ENCODE measurements around the gene PRKCG. TPM values are rescaled to one million over a fixed set of nuclear protein-coding genes. Genes with fewer than 3 reads are reported as not detected.

The PRKCG gene
- total RNA-seq, 1 donor from 2014 or later = not detected

GRCh38 chr19:53871454-53871853 lies 10.5 kb upstream of the PRKCG start:
- peaks cover 10 to 17% (median 10%) of the 10 kb centered on the region in 3 donors for H3K36me3 ChIP-seq (ENCODE audit: control insufficient read depth in 3 of 3, insufficient read depth in 3 of 3, low read length in 3 of 3)
- no peaks in the 10 kb centered on the region for H3K9me3 ChIP-seq (ENCODE audit: control insufficient read depth in 3 of 3, low read length in 3 of 3)
- peak overlapping the region in 1 of 3 donors; percentile 23 for H3K4me3 ChIP-seq (ENCODE audit: low read length in 3 of 3)
- peaks cover 0 to 17% (median 4%) of the 10 kb centered on the region in 3 donors for H3K27me3 ChIP-seq (ENCODE audit: control insufficient read depth in 3 of 3, insufficient read depth in 3 of 3, low read length in 3 of 3)
- H3K4me1 ChIP-seq (ENCODE audit: control insufficient read depth in 3 of 3, insufficient read depth in 3 of 3, low read length in 3 of 3) = peaks cover 13 to 19% (median 14%) of the 10 kb centered on the region in 3 donors
- H3K9ac ChIP-seq (ENCODE audit: low read depth in 1 of 3, low read length in 3 of 3) = no peak overlapping the region
- H3K27ac ChIP-seq (ENCODE audit: low read depth, low read length) = no peak overlapping the region

GRCh38 chr19:53872762-53873161 lies 9.2 kb upstream of the PRKCG start:
- no peak overlapping the region for H3K4me3 ChIP-seq (ENCODE audit: low read length in 3 of 3)
- H3K9me3 ChIP-seq (ENCODE audit: control insufficient read depth in 3 of 3, low read length in 3 of 3) = no peaks in the 10 kb centered on the region
- H3K4me1 ChIP-seq (ENCODE audit: control insufficient read depth in 3 of 3, insufficient read depth in 3 of 3, low read length in 3 of 3) = peaks cover 14 to 15% (median 15%) of the 10 kb centered on the region in 3 donors
- H3K27ac ChIP-seq (ENCODE audit: low read depth, low read length) = no peak overlapping the region
- no peak overlapping the region for H3K9ac ChIP-seq (ENCODE audit: low read depth in 1 of 3, low read length in 3 of 3)
- peaks cover 0 to 17% (median 0%) of the 10 kb centered on the region in 3 donors for H3K27me3 ChIP-seq (ENCODE audit: control insufficient read depth in 3 of 3, insufficient read depth in 3 of 3, low read length in 3 of 3)
- H3K36me3 ChIP-seq (ENCODE audit: control insufficient read depth in 3 of 3, insufficient read depth in 3 of 3, low read length in 3 of 3) = peaks cover 10 to 17% (median 10%) of the 10 kb centered on the region in 3 donors

- peaks cover 10 to 17% (median 10%) of the 10 kb centered on the region in 3 donors for H3K36me3 ChIP-seq (ENCODE audit: control insufficient read depth in 3 of 3, insufficient read depth in 3 of 3, low read length in 3 of 3)
- no peak overlapping the region for H3K9ac ChIP-seq (ENCODE audit: low read depth in 1 of 3, low read length in 3 of 3)
- peaks cover 0 to 9% (median 4%) of the 10 kb centered on the region in 3 donors for H3K27me3 ChIP-seq (ENCODE audit: control insufficient read depth in 3 of 3, insufficient read depth in 3 of 3, low read length in 3 of 3)
- H3K9me3 ChIP-seq (ENCODE audit: control insufficient read depth in 3 of 3, low read length in 3 of 3) = no peaks in the 10 kb centered on the region
- H3K4me1 ChIP-seq (ENCODE audit: control insufficient read depth in 3 of 3, insufficient read depth in 3 of 3, low read length in 3 of 3) = peaks cover 15 to 19% (median 18%) of the 10 kb centered on the region in 3 donors
- no peak overlapping the region for H3K27ac ChIP-seq (ENCODE audit: low read depth, low read length)
- H3K4me3 ChIP-seq (ENCODE audit: low read length in 3 of 3) = no peak overlapping the region
These were observed 8.0 kb upstream of the PRKCG start for GRCh38 chr19:53873773-53874605.

- Histone ChIP-seq H3K9ac (ENCODE audit: low read depth in 1 of 3, low read length in 3 of 3) (no peak overlapping the region), H3K9me3 (ENCODE audit: control insufficient read depth in 3 of 3, low read length in 3 of 3) (no peaks in the 10 kb centered on the region), H3K27me3 (ENCODE audit: control insufficient read depth in 3 of 3, insufficient read depth in 3 of 3, low read length in 3 of 3) (peaks cover 0 to 9% (median 6%) of the 10 kb centered on the region in 3 donors), H3K36me3 (ENCODE audit: control insufficient read depth in 3 of 3, insufficient read depth in 3 of 3, low read length in 3 of 3) (peaks cover 10 to 17% (median 10%) of the 10 kb centered on the region in 3 donors), H3K4me1 (ENCODE audit: control insufficient read depth in 3 of 3, insufficient read depth in 3 of 3, low read length in 3 of 3) (peaks cover 15 to 23% (median 22%) of the 10 kb centered on the region in 3 donors), H3K4me3 (ENCODE audit: low read length in 3 of 3) (no peak overlapping the region), H3K27ac (ENCODE audit: low read depth, low read length) (no peak overlapping the region)
These were observed 7.4 kb upstream of the PRKCG start for GRCh38 chr19:53874606-53874990.

DNA sequence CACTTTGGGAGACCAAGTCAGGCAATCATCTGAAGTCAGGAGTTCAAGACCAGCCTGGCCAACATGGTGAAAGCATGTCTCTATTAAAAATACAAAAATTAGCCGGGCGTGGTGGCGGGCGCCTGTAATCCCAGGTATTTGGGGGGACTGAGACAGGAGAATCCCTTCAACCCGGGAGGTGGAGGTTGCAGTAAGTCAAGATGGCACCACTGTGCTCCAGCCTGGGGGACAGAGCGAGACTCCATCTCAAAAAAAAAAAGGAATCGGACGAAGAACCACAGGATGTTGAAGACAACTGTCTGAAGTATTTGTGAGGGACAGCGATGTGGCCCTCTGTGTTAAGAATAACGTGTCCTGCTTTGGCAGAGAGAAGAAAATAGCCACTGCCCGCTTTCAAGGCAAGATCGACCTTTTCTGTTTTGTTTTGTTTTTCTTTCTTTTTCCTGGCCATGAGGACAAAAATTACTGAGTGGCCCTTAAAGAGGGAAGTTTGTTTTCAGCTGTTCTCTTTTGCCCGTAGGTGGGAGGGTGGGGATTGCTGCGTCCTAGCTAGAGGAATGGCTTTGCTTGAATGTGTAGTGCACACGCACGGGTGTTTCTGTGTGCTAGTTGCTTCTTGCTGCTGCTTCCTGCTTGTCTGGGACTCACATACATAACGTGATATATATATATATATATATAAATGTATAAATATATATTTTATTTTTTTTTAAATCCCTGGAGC lies 6.2 kb upstream of the PRKCG start:
- H3K9me3 ChIP-seq (ENCODE audit: control insufficient read depth in 3 of 3, low read length in 3 of 3) = no peaks in the 10 kb centered on the region
- peaks cover 4 to 12% (median 9%) of the 10 kb centered on the region in 3 donors for H3K27me3 ChIP-seq (ENCODE audit: control insufficient read depth in 3 of 3, insufficient read depth in 3 of 3, low read length in 3 of 3)
- H3K4me3 ChIP-seq (ENCODE audit: low read length in 3 of 3) = no peak overlapping the region
- peaks cover 11 to 24% (median 20%) of the 10 kb centered on the region in 3 donors for H3K4me1 ChIP-seq (ENCODE audit: control insufficient read depth in 3 of 3, insufficient read depth in 3 of 3, low read length in 3 of 3)
- no peak overlapping the region for H3K9ac ChIP-seq (ENCODE audit: low read depth in 1 of 3, low read length in 3 of 3)
- H3K36me3 ChIP-seq (ENCODE audit: control insufficient read depth in 3 of 3, insufficient read depth in 3 of 3, low read length in 3 of 3) = peaks cover 10 to 14% (median 10%) of the 10 kb centered on the region in 3 donors
- no peak overlapping the region for H3K27ac ChIP-seq (ENCODE audit: low read depth, low read length)

GRCh38 chr19:53876651-53877224 lies 5.3 kb upstream of the PRKCG start:
- Histone ChIP-seq H3K27me3 (ENCODE audit: control insufficient read depth in 3 of 3, insufficient read depth in 3 of 3, low read length in 3 of 3) (peaks cover 8 to 21% (median 16%) of the 10 kb centered on the region in 3 donors), H3K9ac (ENCODE audit: low read depth in 1 of 3, low read length in 3 of 3) (no peak overlapping the region), H3K27ac (ENCODE audit: low read depth, low read length) (no peak overlapping the region), H3K4me3 (ENCODE audit: low read length in 3 of 3) (no peak overlapping the region), H3K9me3 (ENCODE audit: control insufficient read depth in 3 of 3, low read length in 3 of 3) (no peaks in the 10 kb centered on the region), H3K4me1 (ENCODE audit: control insufficient read depth in 3 of 3, insufficient read depth in 3 of 3, low read length in 3 of 3) (peaks cover 13 to 23% (median 20%) of the 10 kb centered on the region in 3 donors), H3K36me3 (ENCODE audit: control insufficient read depth in 3 of 3, insufficient read depth in 3 of 3, low read length in 3 of 3) (peaks cover 10% of the 10 kb centered on the region in 3 donors)

DNA sequence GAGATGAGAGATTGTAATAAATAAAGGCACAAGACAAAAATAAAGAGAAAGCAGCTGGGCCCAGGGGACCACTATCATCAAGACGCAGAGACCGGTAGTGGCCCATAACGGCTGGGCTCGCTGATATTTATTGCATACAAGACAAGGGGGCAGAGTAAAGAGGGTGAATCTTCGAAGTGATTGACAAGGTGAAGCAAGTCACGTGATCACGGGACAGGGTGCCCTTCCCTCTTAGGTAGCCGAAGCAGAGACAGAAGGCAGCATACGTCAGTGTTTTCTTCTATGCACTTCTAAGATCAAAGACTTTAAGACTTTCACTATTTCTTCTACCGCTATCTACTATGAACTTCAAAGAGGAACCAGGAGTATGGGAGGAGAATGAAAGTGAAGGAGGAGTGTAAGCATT lies 4.6 kb upstream of the PRKCG start:
- no peak overlapping the region for H3K9ac ChIP-seq (ENCODE audit: low read depth in 1 of 3, low read length in 3 of 3)
- peaks cover 12 to 26% (median 22%) of the 10 kb centered on the region in 3 donors for H3K27me3 ChIP-seq (ENCODE audit: control insufficient read depth in 3 of 3, insufficient read depth in 3 of 3, low read length in 3 of 3)
- H3K9me3 ChIP-seq (ENCODE audit: control insufficient read depth in 3 of 3, low read length in 3 of 3) = no peaks in the 10 kb centered on the region
- H3K4me3 ChIP-seq (ENCODE audit: low read length in 3 of 3) = no peak overlapping the region
- no peak overlapping the region for H3K27ac ChIP-seq (ENCODE audit: low read depth, low read length)
- H3K36me3 ChIP-seq (ENCODE audit: control insufficient read depth in 3 of 3, insufficient read depth in 3 of 3, low read length in 3 of 3) = peaks cover 10% of the 10 kb centered on the region in 3 donors
- peaks cover 15 to 29% (median 20%) of the 10 kb centered on the region in 3 donors for H3K4me1 ChIP-seq (ENCODE audit: control insufficient read depth in 3 of 3, insufficient read depth in 3 of 3, low read length in 3 of 3)

DNA sequence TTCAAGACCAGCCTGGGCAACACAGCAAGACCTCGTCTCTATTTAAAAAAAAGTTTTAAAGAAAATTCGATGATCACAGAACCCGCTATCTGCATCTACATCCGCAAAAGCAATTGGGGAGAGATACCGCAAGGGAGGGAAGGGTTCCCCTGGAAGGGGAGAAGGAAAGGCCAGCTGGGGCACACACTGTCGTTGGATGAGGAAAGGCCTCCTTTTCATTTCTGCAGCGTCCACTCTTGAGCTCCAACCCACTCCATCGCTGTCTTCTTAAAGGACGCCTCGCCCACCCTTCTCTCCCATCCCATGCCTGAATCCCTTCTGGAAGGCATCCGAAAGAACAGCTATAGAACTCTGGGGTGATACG lies 3.2 kb upstream of the PRKCG start:
- Histone ChIP-seq H3K27me3 (ENCODE audit: control insufficient read depth in 3 of 3, insufficient read depth in 3 of 3, low read length in 3 of 3) (peaks cover 20 to 35% (median 31%) of the 10 kb centered on the region in 3 donors), H3K9me3 (ENCODE audit: control insufficient read depth in 3 of 3, low read length in 3 of 3) (no peaks in the 10 kb centered on the region), H3K4me3 (ENCODE audit: low read length in 3 of 3) (peak overlapping the region; percentile 58 to 72 (median 65)), H3K27ac (ENCODE audit: low read depth, low read length) (no peak overlapping the region), H3K4me1 (ENCODE audit: control insufficient read depth in 3 of 3, insufficient read depth in 3 of 3, low read length in 3 of 3) (peaks cover 15 to 29% (median 17%) of the 10 kb centered on the region in 3 donors), H3K9ac (ENCODE audit: low read depth in 1 of 3, low read length in 3 of 3) (peak overlapping the region in 2 of 3 donors; percentile 16 to 45), H3K36me3 (ENCODE audit: control insufficient read depth in 3 of 3, insufficient read depth in 3 of 3, low read length in 3 of 3) (peaks cover 6 to 10% (median 7%) of the 10 kb centered on the region in 3 donors)

DNA sequence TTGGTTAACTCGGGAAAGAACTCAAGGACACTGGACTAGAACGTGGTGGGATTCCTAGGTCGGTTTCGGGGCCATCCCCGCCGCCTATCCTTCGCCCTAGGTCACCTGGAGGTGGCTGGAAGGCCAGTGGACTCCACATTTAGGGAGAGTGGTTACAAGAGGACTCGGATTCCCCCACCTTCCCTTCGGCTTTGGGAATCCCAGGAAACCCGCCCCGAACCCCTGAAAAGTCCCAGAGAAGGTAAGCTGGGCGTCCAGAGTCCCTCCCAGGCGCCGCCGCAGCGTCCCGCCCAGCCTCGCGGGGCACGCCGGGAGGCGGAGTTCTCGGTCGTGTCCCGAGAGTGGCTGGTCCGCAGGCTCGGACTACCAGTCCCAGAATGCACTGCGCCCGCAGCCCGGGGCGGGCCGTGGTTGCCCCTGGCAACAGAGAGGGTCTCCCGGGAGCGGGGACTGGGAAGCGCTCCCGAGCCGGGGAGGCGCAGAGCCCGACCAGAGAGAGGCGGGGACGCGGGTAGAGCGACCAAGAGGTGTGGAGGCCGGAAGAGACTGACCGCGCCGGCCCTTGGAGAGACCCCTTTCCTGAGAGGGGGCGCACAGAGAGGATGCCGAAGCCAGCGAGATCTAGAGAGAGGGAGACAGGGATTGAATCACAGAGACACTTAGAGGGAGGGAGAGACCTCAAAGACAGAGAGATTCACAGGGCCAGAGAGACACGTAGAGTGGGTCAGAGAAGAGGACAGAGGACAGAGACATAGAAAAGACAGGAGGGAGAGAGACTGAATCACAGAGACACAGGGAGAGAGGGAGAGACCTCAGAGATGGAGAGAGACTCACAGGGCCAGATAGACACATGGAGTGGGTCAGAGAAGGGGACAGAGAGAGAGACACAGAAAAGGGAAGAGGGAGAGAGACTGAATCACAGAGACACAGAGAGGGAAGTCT lies 2.6 kb upstream of the PRKCG start:
- Histone ChIP-seq H3K4me1 (ENCODE audit: control insufficient read depth in 3 of 3, insufficient read depth in 3 of 3, low read length in 3 of 3) (peaks cover 9 to 26% (median 13%) of the 10 kb centered on the region in 3 donors), H3K27ac (ENCODE audit: low read depth, low read length) (no peak overlapping the region), H3K36me3 (ENCODE audit: control insufficient read depth in 3 of 3, insufficient read depth in 3 of 3, low read length in 3 of 3) (peaks cover 0 to 4% (median under 1%) of the 10 kb centered on the region in 3 donors), H3K9ac (ENCODE audit: low read depth in 1 of 3, low read length in 3 of 3) (peak overlapping the region in 2 of 3 donors; percentile 16 to 48), H3K4me3 (ENCODE audit: low read length in 3 of 3) (peak overlapping the region; percentile 58 to 72 (median 65)), H3K9me3 (ENCODE audit: control insufficient read depth in 3 of 3, low read length in 3 of 3) (no peaks in the 10 kb centered on the region), H3K27me3 (ENCODE audit: control insufficient read depth in 3 of 3, insufficient read depth in 3 of 3, low read length in 3 of 3) (peaks cover 26 to 40% (median 37%) of the 10 kb centered on the region in 3 donors)

Data from skeletal muscle tissue (tissue), 4 donors.